Colonic mucosa (tissue), 4 donors: ENCODE measurements around the gene ABLIM2. TPM values are rescaled to one million over a fixed set of nuclear protein-coding genes. Genes with fewer than 3 reads are reported as not detected.

Experiments
- DNase-seq: peaks from one replicate; pipeline ENCODE4 v3.0.0-alpha.2; 2020
- H3K27ac ChIP-seq: fragments of 200-600 bp; one replicate; pipeline ENCODE4 v1.8.0; 2021
- H3K27me3 ChIP-seq: fragments of 200-600 bp; one replicate; pipeline ENCODE4 v1.8.0; 2021
- H3K36me3 ChIP-seq: fragments of 200-600 bp; one replicate; pipeline ENCODE4 v1.8.0; 2021
- H3K4me1 ChIP-seq: fragments of 200-600 bp; one replicate; pipeline ENCODE4 v1.8.0; 2021; ENCODE audit warnings: mild to moderate bottlenecking
- H3K4me3 ChIP-seq: fragments of 200-600 bp; one replicate; pipeline ENCODE4 v1.8.0; 2021
- H3K9ac ChIP-seq, 2 donors: one replicate each; pipeline ENCODE4 v1.7.0; 2013; ENCODE audit warnings: control low read depth in 2 of 2, low read depth in 2 of 2, low read length in 2 of 2
- H3K9me3 ChIP-seq: fragments of 200-600 bp; one replicate; pipeline ENCODE4 v1.8.0; 2021
- CTCF ChIP-seq: fragments of 200-600 bp; IDR thresholded peaks from one replicate; pipeline ENCODE4 v1.8.0; 2022; ENCODE audit warnings: antibody characterized with exemption, mild to moderate bottlenecking
- intact Hi-C: fragments of 100-400 bp; cut with DNase I; formaldehyde crosslinking; loops from one replicate; pipeline ENCODE4 v1.14.1; 2022
- total RNA-seq, 2 donors: library from RNA; stranded (reverse); fragmentation: NEBNext Ultra II Directional in 1 of 2; extraction: Animal tissue kit (Norgen Biotek cat#: 25700) in 1 of 2; gene quantifications; one replicate each; pipeline ENCODE4 v1.2.1, GENCODE V29; 2021
- donor health status: healthy.
- donor health status: DM: no; HTN: no; CAD: no.
- donor health status: DM: no; HTN: no; CAD: no.

The ABLIM2 gene
- total RNA-seq, 2 donors from 2014 or later = 11.1 to 11.5 TPM

- Histone ChIP-seq H3K9me3 (no peaks in the 10 kb centered on the region), H3K36me3 (no peaks in the 10 kb centered on the region), H3K9ac (no peak overlapping the region), H3K27ac (no peak overlapping the region), H3K4me3 (no peak overlapping the region), H3K27me3 (no peaks in the 10 kb centered on the region), H3K4me1 (no peaks in the 10 kb centered on the region)
- no peak for DNase-seq
- intact Hi-C loops = no loop called here
- no peak for TF ChIP-seq CTCF
Observed at GRCh38 chr4:8146157-8146556, 12.5 kb downstream of the ABLIM2 start.

- Histone ChIP-seq H3K27ac (no peak overlapping the region), H3K4me3 (no peak overlapping the region), H3K4me1 (no peaks in the 10 kb centered on the region), H3K27me3 (no peaks in the 10 kb centered on the region), H3K36me3 (no peaks in the 10 kb centered on the region), H3K9ac (no peak overlapping the region), H3K9me3 (no peaks in the 10 kb centered on the region)
- intact Hi-C loops = no loop called here
- no peak for TF ChIP-seq CTCF
- no peak for DNase-seq
Observed at GRCh38 chr4:8144359-8144758, 14.3 kb downstream of the ABLIM2 start.

GRCh38 chr4:8143392-8144140 lies 15.0 kb downstream of the ABLIM2 start:
- H3K27me3 ChIP-seq = no peaks in the 10 kb centered on the region
- H3K4me3 ChIP-seq = no peak overlapping the region
- intact Hi-C loops = no loop called here
- DNase-seq = no peak
- no peak overlapping the region for H3K27ac ChIP-seq
- H3K4me1 ChIP-seq = no peaks in the 10 kb centered on the region
- no peaks in the 10 kb centered on the region for H3K9me3 ChIP-seq
- H3K9ac ChIP-seq = no peak overlapping the region
- no peaks in the 10 kb centered on the region for H3K36me3 ChIP-seq
- TF ChIP-seq CTCF = no peak

GRCh38 chr4:8142556-8142955 lies 16.1 kb downstream of the ABLIM2 start:
- H3K4me1 ChIP-seq = no peaks in the 10 kb centered on the region
- no peaks in the 10 kb centered on the region for H3K36me3 ChIP-seq
- intact Hi-C loops = no loop called here
- no peak overlapping the region for H3K4me3 ChIP-seq
- no peak overlapping the region for H3K27ac ChIP-seq
- no peaks in the 10 kb centered on the region for H3K9me3 ChIP-seq
- DNase-seq = no peak
- H3K9ac ChIP-seq = no peak overlapping the region
- TF ChIP-seq CTCF = no peak
- no peaks in the 10 kb centered on the region for H3K27me3 ChIP-seq

GRCh38 chr4:8141935-8142334 lies 16.7 kb downstream of the ABLIM2 start:
- Histone ChIP-seq H3K4me1 (no peaks in the 10 kb centered on the region), H3K27me3 (no peaks in the 10 kb centered on the region), H3K36me3 (no peaks in the 10 kb centered on the region), H3K9me3 (no peaks in the 10 kb centered on the region), H3K4me3 (no peak overlapping the region), H3K9ac (no peak overlapping the region), H3K27ac (no peak overlapping the region)
- no peak for DNase-seq
- intact Hi-C loops = no loop called here
- no peak for TF ChIP-seq CTCF
